GM21825 (cell line): ENCODE results near the gene IGSF9.
"Not testable (repeated sequence)": the region's sequence is repeated elsewhere in the genome, so short reads cannot be mapped to it uniquely, and the experiment has no call there.

Experiments used
- ATAC-seq: cut with Tn5 transposase; IDR thresholded peaks from one replicate; pipeline ENCODE4 v1.9.1; 2021; ENCODE audit warnings: mild to moderate bottlenecking, moderate library complexity; ENCODE audit not compliant: unreplicated experiment

Gene IGSF9

GRCh38 chr1:159900755-159901360, 44.6 kb downstream of the IGSF9 start:
- no peak for ATAC-seq

- no peak for ATAC-seq
These were observed 45.2 kb downstream of the IGSF9 start, which contains the start of gene CFAP45 for GRCh38 chr1:159900086-159900680. CFAP45 (minus strand) TSS chr1:159900165; CDS start chr1:159900098, 67 bp downstream.

DNA sequence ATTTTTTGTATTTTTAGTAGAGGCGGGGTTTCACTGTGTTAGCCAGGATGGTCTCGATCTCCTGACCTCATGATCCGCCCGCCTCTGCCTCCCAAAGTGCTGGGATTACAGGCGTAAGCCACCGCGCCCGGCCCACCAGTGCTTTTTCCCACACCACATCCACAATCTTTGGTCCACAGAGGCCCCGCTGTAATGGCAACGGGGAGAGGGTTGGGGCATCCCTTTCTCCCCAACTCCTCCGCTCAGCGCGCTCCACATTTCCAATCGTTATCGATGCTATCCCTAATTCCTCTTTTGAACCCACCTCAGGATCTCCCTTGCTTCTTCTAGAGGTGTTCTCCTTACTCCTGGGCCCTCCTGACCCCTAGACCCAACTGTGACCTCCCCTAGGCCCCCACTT, 45.8 kb downstream of the IGSF9 start:
- ATAC-seq = not testable (repeated sequence)

DNA sequence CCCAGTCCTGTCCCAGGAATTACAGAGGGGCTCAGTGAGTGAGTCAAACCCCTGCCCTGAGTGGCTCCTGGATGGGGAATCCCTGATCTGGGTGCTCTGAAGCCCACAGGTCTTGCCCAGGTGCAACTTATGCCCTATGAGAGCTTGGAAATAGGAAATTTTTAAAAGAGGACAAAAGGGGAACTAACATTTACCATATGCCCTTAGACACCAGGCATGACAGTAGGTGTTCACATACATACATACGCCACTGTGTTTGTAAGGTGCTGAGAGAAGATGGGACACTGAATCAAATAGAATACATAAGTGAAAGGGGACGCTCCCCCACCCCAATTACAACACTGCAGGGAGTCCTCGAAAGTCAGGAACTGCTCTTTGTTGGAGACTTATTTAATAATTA, 46.9 kb downstream of the IGSF9 start:
- no peak for ATAC-seq

- ATAC-seq = no peak
These were observed 47.5 kb downstream of the IGSF9 start for GRCh38 chr1:159897962-159898361.

- no peak for ATAC-seq
These were observed 48.9 kb downstream of the IGSF9 start for GRCh38 chr1:159896546-159896930.

DNA sequence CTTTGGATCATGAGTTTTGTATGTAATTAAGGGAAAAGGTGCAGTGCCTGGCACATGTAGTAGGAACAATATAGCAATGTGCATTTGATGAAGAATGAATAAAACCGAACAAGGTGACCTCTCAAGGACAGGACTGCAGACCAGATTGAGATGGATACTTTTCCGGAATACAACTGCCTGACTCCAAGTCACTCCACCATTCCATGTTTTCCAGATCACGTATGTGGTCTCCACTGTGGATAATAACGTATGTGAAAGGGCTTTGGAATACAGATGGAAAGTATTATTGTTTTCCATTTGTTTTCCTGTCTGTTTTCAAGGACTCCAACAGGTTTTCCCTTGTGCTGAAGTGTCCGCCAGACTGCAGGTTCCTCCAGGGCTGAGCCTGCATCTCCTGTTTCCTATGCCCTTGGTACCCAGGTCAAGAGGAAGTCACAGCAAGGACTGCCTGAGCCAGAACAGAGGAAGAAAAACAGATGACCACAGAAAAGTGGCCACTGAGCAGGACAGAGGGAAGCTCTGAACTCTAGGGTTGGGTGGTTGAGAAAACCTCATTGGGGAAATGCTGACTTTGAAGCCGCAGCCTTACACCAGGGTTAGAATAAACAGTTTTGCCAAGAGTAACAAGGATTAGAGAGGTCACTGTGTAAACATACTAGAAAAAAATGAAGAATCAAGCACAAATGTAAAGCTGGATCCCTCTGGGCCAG, 49.4 kb downstream of the IGSF9 start:
- ATAC-seq = no peak

DNA sequence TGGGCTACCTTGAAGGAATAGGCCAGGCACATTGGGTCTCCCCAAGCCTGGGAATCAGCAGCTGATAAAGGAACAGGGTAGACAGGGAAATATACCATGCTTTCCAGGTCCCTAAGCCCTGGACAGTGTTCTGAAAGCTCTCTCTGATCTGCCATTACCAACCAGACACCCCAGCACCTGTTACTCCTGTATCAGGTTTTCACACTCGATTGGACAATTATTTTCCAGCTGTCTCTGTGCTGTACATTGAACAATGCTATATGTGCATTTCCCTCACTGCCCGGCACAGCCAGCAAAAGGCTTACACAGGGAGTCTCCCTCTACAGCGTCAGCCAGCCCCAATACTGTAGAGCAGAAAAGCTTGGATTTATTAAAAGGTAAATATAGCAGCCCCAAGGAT, 50.1 kb downstream of the IGSF9 start:
- no peak for ATAC-seq

GRCh38 chr1:159892944-159893343, 52.5 kb downstream of the IGSF9 start:
- no peak for ATAC-seq

- peak; percentile 61 for ATAC-seq
These were observed 53.9 kb downstream of the IGSF9 start for GRCh38 chr1:159891275-159892157.

DNA sequence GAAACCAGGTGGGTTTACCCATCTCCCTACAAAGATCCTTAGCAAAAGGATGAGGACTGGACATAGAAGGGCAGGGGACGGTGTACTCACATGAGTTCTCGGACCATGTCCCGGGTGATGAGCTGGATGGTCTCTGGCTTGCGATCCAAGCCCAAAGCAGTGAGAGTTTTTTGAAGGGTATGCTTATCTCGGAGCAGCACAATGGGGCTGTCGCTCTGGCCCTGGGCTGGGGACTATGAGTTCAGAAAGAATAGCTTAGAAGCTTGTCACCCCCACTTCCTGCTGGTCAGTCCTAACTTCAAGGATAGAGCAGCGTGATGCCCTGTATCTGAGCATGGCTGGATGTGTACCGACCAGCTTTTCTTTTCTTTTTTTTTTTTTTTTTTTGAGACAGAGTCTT, 55.0 kb downstream of the IGSF9 start:
- no peak for ATAC-seq

DNA sequence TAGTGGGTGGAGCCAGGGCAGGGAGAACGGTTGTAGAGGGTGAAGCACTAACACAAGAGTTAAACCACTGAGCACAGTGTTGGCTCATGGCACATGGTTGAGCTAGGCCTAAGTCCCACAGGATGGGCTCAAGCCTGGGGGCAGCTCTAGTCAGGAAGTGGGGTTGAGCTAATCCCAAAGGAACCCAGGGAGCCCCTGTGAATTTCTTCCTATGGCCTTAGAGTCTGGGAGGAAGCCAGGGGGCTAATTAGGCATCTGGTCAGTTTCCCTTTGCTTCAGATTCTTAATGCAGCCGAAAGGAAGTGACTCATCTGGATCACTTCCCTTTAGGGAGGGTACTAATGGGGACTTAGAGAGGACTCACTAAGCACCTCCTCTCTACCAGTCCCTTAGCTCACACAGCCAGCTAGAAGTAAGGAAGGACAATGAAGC, 55.6 kb downstream of the IGSF9 start:
- peak; percentile 89 for ATAC-seq

DNA sequence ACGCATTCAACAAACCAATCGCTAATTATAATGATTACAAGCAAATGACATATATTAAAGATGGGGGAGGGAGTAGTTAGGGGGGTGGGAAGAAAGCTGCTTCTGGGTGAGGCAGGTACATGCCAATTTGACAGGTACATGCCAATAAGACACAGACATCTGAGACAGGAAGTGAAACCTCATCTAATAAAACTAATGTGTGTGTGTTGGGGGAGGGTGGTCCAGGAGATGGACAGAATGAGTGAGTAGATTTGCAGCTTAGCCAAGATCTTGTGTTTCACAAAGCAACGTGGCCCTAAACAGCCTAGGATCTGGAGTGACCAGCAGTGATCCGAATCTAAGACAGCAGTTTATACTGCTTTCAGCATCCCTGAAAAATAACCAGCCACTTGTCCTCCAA, 56.2 kb downstream of the IGSF9 start:
- no peak for ATAC-seq

- no peak for ATAC-seq
These were observed 61.1 kb downstream of the IGSF9 start for GRCh38 chr1:159884296-159884695.

DNA sequence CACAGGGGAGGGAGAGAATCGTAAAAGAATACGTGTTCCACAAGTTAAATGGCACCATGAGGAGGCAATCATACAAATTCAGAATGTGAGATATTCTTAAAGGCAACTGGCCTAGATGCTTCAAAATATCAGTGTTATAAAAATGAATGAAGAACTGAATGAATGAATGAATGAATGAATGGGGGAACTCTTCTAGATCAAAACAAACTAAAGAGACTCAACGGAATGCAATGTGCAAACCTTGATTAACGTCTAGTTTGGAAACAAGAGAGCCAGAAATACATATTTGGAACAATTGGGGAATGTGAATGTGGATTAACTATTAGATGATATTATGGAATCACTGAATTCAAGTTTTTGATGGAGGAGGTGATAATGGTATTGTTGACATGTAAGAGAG, 62.3 kb downstream of the IGSF9 start:
- ATAC-seq = no peak

GRCh38 chr1:159882527-159882862, 62.9 kb downstream of the IGSF9 start:
- no peak for ATAC-seq

DNA sequence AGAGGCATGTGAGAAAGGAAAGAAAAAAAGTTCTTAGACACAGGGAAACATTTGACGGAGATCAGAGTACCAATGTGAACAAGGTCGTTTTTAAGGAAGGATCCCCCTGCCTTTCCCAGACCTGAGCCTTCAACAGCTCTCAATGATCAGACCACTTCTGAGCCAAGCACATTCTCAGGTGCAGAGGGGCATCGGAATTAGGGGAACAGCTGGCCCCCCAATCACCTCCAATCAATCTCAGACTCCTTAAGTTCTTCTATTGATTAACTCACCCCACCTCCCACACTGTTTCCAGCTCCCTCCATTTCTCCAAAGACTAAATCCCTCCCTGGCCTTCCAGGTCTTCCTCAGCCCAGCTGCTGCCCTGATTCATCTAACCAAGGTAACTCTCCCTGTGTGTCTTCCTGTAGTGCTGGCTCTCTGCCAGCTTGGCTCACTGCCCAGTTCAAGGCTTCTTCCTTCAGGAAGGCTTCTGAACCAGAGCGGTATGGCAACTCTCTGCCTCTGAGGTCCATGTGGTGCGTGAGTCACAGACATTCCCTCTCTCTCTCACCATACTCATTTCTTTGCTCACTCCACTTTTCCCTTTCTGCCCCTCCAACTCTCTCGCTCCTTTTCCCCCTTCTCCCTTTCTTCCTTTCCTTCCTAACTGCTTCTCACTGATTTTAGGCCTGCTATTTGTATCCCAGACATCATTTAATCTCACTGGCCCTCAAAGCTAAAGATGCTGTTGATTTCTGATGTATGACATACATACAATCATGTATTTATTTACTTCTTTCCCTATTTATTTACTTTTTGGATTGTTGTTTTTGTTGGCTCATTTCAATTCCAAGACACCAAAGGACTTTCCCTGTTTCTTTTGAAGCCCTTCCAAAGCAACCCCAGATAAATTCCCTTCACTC, 63.5 kb downstream of the IGSF9 start:
- no peak for ATAC-seq

GRCh38 chr1:159880430-159880829, 65.0 kb downstream of the IGSF9 start:
- no peak for ATAC-seq

- no peak for ATAC-seq
These were observed 65.4 kb downstream of the IGSF9 start for GRCh38 chr1:159879977-159880376.

- ATAC-seq = no peak
These were observed 66.3 kb downstream of the IGSF9 start for GRCh38 chr1:159879136-159879535.
